A673 (cell line): ENCODE results near the gene OR5B12. TPM values are rescaled to one million over a fixed set of nuclear protein-coding genes. Genes with fewer than 3 reads are reported as not detected.

Source experiments
- BruUV-seq: library from RNA; stranded (reverse); fragments of 400-500 nt; replicated peaks from 2 replicates; lab custom pipeline; 2021; lab: Mats Ljungman, UMichigan
- CTCF ChIA-PET: fragments of 300-600 bp; sonication (Branson Sonifier 250); formaldehyde crosslinking; loops from one replicate; lab custom pipeline; 2022; ENCODE audit warnings: antibody characterized with exemption; lab: Charles Lee
- POLR2A ChIA-PET: fragments of 300-600 bp; sonication (Branson Sonifier 250); formaldehyde crosslinking; loops from one replicate; lab custom pipeline; 2022; ENCODE audit warnings: antibody characterized with exemption; ENCODE audit not compliant: low non-redundant PET; lab: Charles Lee
- DNase-seq: peaks from one replicate; pipeline ENCODE4 v3.0.0-alpha.2; 2015; ENCODE audit warnings: low spot score
- H3K27ac ChIP-seq: fragments of 200-600 bp; sonication (generic); 2 replicates; pipeline ENCODE4 v1.5.1; 2016; ENCODE audit warnings: mixed run types, low read depth, mild to moderate bottlenecking, mixed read lengths, antibody characterized with exemption, low read length; ENCODE audit not compliant: poor library complexity, severe bottlenecking
- H3K27me3 ChIP-seq: fragments of 200-600 bp; sonication (generic); replicated peaks from 2 replicates; pipeline ENCODE4 v1.6.1; 2017; ENCODE audit warnings: mixed run types, low read depth, mild to moderate bottlenecking, mixed read lengths, antibody characterized with exemption, low read length; ENCODE audit not compliant: insufficient read depth, poor library complexity
- H3K36me3 ChIP-seq: fragments of 200-600 bp; sonication (generic); 2 replicates; pipeline ENCODE4 v1.6.1; 2016; ENCODE audit warnings: mixed run types, mild to moderate bottlenecking, mixed read lengths, antibody characterized with exemption, low read length; ENCODE audit not compliant: insufficient read depth, poor library complexity, severe bottlenecking
- H3K4me1 ChIP-seq: fragments of 200-600 bp; sonication (generic); 2 replicates; pipeline ENCODE4 v1.6.1; 2017; ENCODE audit warnings: mixed run types, mild to moderate bottlenecking, mixed read lengths, antibody characterized with exemption, low read length; ENCODE audit not compliant: insufficient read depth, poor library complexity, severe bottlenecking
- H3K4me3 ChIP-seq: fragments of 200-600 bp; sonication (generic); 2 replicates; pipeline ENCODE4 v1.5.1; 2016; ENCODE audit warnings: low read depth, mixed run types, mild to moderate bottlenecking, mixed read lengths, low read length; ENCODE audit not compliant: poor library complexity, severe bottlenecking
- H3K9me3 ChIP-seq: fragments of 200-600 bp; sonication (generic); 2 replicates; pipeline ENCODE4 v1.6.1; 2016; ENCODE audit warnings: mixed run types, low read depth, mild to moderate bottlenecking, mixed read lengths, antibody characterized with exemption, low read length; ENCODE audit not compliant: poor library complexity, severe bottlenecking
- CTCF ChIP-seq: fragments of 300-800, 200-600 bp; sonication (generic); conservative IDR thresholded peaks from 2 replicates; pipeline ENCODE4 v1.5.1; 2017; ENCODE audit warnings: low read depth, mild to moderate bottlenecking, antibody characterized with exemption, low read length, moderate library complexity, mixed read lengths
- EZH2 ChIP-seq: fragments of 200-600 bp; sonication (generic); IDR thresholded peaks from 2 replicates; pipeline ENCODE4 v1.6.1; 2017; ENCODE audit warnings: borderline replicate concordance, low read depth, mild to moderate bottlenecking, mixed read lengths, antibody characterized with exemption, low read length; ENCODE audit not compliant: poor library complexity, severe bottlenecking
- intact Hi-C: fragments of 100-400 bp; cut with micrococcal nuclease; formaldehyde crosslinking; loops from one replicate; pipeline ENCODE4 v1.10.0; 2022; ENCODE audit not compliant: unreplicated experiment
- total RNA-seq: library from RNA; stranded (reverse); gene quantifications from 2 replicates; pipeline ENCODE4 v1.2.3, GENCODE V29; 2021

The OR5B12 gene
- total RNA-seq, 1 experiment from 2014 or later, result not detected

GRCh38 chr11:58391879-58392278, 50.2 kb downstream of the OR5B12 start:
- Histone ChIP-seq H3K27me3 (no peaks in the 10 kb centered on the region), H3K4me1 (no peaks in the 10 kb centered on the region), H3K36me3 (no peaks in the 10 kb centered on the region), H3K9me3 (peaks cover 11% of the 10 kb centered on the region), H3K27ac (no peak overlapping the region), H3K4me3 (no peak overlapping the region)
- no TSS peak for BruUV-seq
- ChIA-PET POLR2A (no interaction called here), CTCF (no interaction called here)
- intact Hi-C loops, result no loop called here
- no peak for DNase-seq
- TF ChIP-seq CTCF (no peak), EZH2 (no peak)

- Histone ChIP-seq H3K4me1 (no peaks in the 10 kb centered on the region), H3K9me3 (peaks cover 11% of the 10 kb centered on the region), H3K4me3 (no peak overlapping the region), H3K27ac (no peak overlapping the region), H3K36me3 (no peaks in the 10 kb centered on the region), H3K27me3 (no peaks in the 10 kb centered on the region)
- intact Hi-C loops, result no loop called here
- DNase-seq, result no peak
- ChIA-PET POLR2A (no interaction called here), CTCF (no interaction called here)
- no TSS peak for BruUV-seq
- TF ChIP-seq CTCF, result no peak
- TF ChIP-seq EZH2, result no peak
Measured at GRCh38 chr11:58390551-58391063, 51.4 kb downstream of the OR5B12 start.

Other genes with a start within 250 kb of the OR5B12 start
- not detected in 2 replicates for gene OR1S2, start 238.1 kb downstream of the OR5B12 start, total RNA-seq
- gene OR1S1, start 229.5 kb downstream of the OR5B12 start, total RNA-seq, result not detected in 2 replicates
- gene OR10Q1, start 213.3 kb downstream of the OR5B12 start, total RNA-seq, result not detected in 2 replicates
- not detected in 2 replicates for gene OR10W1, start 174.0 kb downstream of the OR5B12 start, total RNA-seq
- not detected in 2 replicates for gene OR5B17, start 83.2 kb downstream of the OR5B12 start, total RNA-seq
- gene OR5B3, start 35.4 kb downstream of the OR5B12 start, total RNA-seq, result not detected in 2 replicates
- gene OR5B2, start 14.1 kb downstream of the OR5B12 start, total RNA-seq, result not detected in 2 replicates
- gene OR5B21, start 65.9 kb upstream of the OR5B12 start, total RNA-seq, result not detected in 2 replicates
- gene LPXN, start 133.6 kb upstream of the OR5B12 start, total RNA-seq, result 3.3 and 3.8 TPM in 2 replicates
- gene ZFP91, start 136.8 kb upstream of the OR5B12 start, total RNA-seq, result 73.2 and 74.3 TPM in 2 replicates
- 5.1 and 5.5 TPM in 2 replicates for gene CNTF, start 180.4 kb upstream of the OR5B12 start, total RNA-seq